ENCODE measurements around the gene BHLHA15.

BHLHA15 gene

GRCh38 chr7:98187138-98187502 lies 24.1 kb upstream of the BHLHA15 start:
- DNase-seq (ENCODE audit: low spot score), result no peak

GRCh38 chr7:98189559-98189958 lies 21.7 kb upstream of the BHLHA15 start:
- no peak for DNase-seq (ENCODE audit: low spot score)

- DNase-seq (ENCODE audit: low spot score), result no peak
Observed at GRCh38 chr7:98191668-98192431, 19.4 kb upstream of the BHLHA15 start.

- DNase-seq (ENCODE audit: low spot score), result no peak
Observed at GRCh38 chr7:98192781-98193457, 18.3 kb upstream of the BHLHA15 start.

GRCh38 chr7:98193474-98194180 lies 17.6 kb upstream of the BHLHA15 start:
- DNase-seq (ENCODE audit: low spot score), result no peak

GRCh38 chr7:98194186-98194585 lies 17.1 kb upstream of the BHLHA15 start:
- no peak for DNase-seq (ENCODE audit: low spot score)

GRCh38 chr7:98194672-98195457 lies 16.4 kb upstream of the BHLHA15 start:
- DNase-seq (ENCODE audit: low spot score), result no peak

- DNase-seq (ENCODE audit: low spot score), result no peak
Observed at GRCh38 chr7:98196706-98197605, 14.3 kb upstream of the BHLHA15 start.

GRCh38 chr7:98199131-98199530 lies 12.1 kb upstream of the BHLHA15 start:
- DNase-seq (ENCODE audit: low spot score), result no peak

- no peak for DNase-seq (ENCODE audit: low spot score)
Observed at GRCh38 chr7:98200364-98200763, 10.9 kb upstream of the BHLHA15 start.

- no peak for DNase-seq (ENCODE audit: low spot score)
Observed at GRCh38 chr7:98202367-98203195, 8.7 kb upstream of the BHLHA15 start.

- no peak for DNase-seq (ENCODE audit: low spot score)
Observed at GRCh38 chr7:98203261-98203963, 7.8 kb upstream of the BHLHA15 start.

GRCh38 chr7:98203964-98204605 lies 7.2 kb upstream of the BHLHA15 start:
- DNase-seq (ENCODE audit: low spot score), result no peak

GRCh38 chr7:98204670-98205069 lies 6.6 kb upstream of the BHLHA15 start:
- no peak for DNase-seq (ENCODE audit: low spot score)

- DNase-seq (ENCODE audit: low spot score), result no peak
Observed at GRCh38 chr7:98205162-98205845, 5.9 kb upstream of the BHLHA15 start.

- DNase-seq (ENCODE audit: low spot score), result no peak
Observed at GRCh38 chr7:98206451-98207330, 4.5 kb upstream of the BHLHA15 start.

- no peak for DNase-seq (ENCODE audit: low spot score)
Observed at GRCh38 chr7:98209166-98209920, 1.9 kb upstream of the BHLHA15 start.

All from AG08396 (cell line).